Heart left ventricle (tissue), 16 donors: ENCODE data around the gene GPR15. TPM values are rescaled to one million over a fixed set of nuclear protein-coding genes. Genes with fewer than 3 reads are reported as not detected.

Experiments
- ATAC-seq, 4 donors: fragments of 200-7000 bp; cut with Tn5 transposase; one replicate each; pipeline ENCODE4 v1.9.1; 2020 to 2022; ENCODE audit warnings: moderate library complexity in 4 of 4, mild to moderate bottlenecking in 3 of 4, moderate number of reproducible peaks in 1 of 4
- DNase-seq, 5 donors: peaks; one replicate each; pipeline ENCODE4 v3.0.0-alpha.2; 2020
- H3K27ac ChIP-seq, 12 donors: fragments of 200-600 bp; sonication (generic) in 4 of 12; one replicate each; pipeline versions ENCODE4 v1.5.0 to v1.8.0; 2016 to 2022; ENCODE audit warnings: mild to moderate bottlenecking in 2 of 12
- H3K27me3 ChIP-seq, 9 donors: fragments of 200-600 bp; sonication (generic) in 2 of 9; one replicate each; pipeline versions ENCODE4 v1.5.1 to v1.8.0; 2016 to 2022; ENCODE audit warnings: mild to moderate bottlenecking in 3 of 9
- H3K36me3 ChIP-seq, 9 donors: fragments of 200-600 bp; sonication (generic) in 2 of 9; one replicate each; pipeline versions ENCODE4 v1.5.0 to v1.8.0; 2018 to 2022; ENCODE audit warnings: mild to moderate bottlenecking in 2 of 9
- H3K4me1 ChIP-seq, 12 donors: fragments of 200-600 bp; sonication (generic) in 4 of 12; one replicate each; pipeline versions ENCODE4 v1.5.0 to v1.8.0; 2016 to 2022; ENCODE audit warnings: mild to moderate bottlenecking in 3 of 12
- H3K4me3 ChIP-seq, 12 donors: fragments of 200-600 bp; sonication (generic) in 4 of 12; one replicate each; pipeline versions ENCODE4 v1.5.0 to v1.8.0; 2017 to 2022; ENCODE audit warnings: mild to moderate bottlenecking in 9 of 12, moderate library complexity in 4 of 12
- H3K9me3 ChIP-seq, 12 donors: fragments of 200-600 bp; sonication (generic) in 4 of 12; one replicate each; pipeline versions ENCODE4 v1.5.0 to v1.8.0; 2016 to 2022; ENCODE audit warnings: mild to moderate bottlenecking in 1 of 12
- POLR2A ChIP-seq, 2 donors: fragments of 450-650 bp; IDR thresholded peaks; one replicate each; pipeline ENCODE4 v1.6.1; 2017; ENCODE audit warnings: antibody characterized with exemption in 2 of 2, mild to moderate bottlenecking in 2 of 2, moderate library complexity in 2 of 2
- WGBS, 4 donors: extraction: QIAGEN DNeasy Blood & Tissue Kit in 2 of 4; methylation state at CpG; one replicate each; pipeline versions ENCODE4 v1.1.5 to v1.1.7; 2013 to 2018; 5-methylcytosine and 5-hydroxymethylcytosine counted together
- intact Hi-C, 10 donors: fragments of 100-400 bp; cut with DNase I; formaldehyde crosslinking; loops; one replicate each; pipeline versions ENCODE4 v1.11.1 to v1.14.2; 2022
- polyA plus RNA-seq, 2 donors: library from polyadenylated mRNA; stranded (reverse); fragments of 200-250 nt; gene quantifications; one replicate each; pipeline ENCODE4 v1.2.3, GENCODE V29; 2013
- total RNA-seq, 9 donors: library from RNA; depleted of rRNA in 2 of 9; stranded (reverse); fragments of >200 nt in 2 of 9; fragmentation: NEBNext Ultra II Directional in 3 of 9; extraction: Animal tissue kit (Norgen Biotek cat#: 25700) in 3 of 9; gene quantifications; one replicate each; pipeline versions ENCODE4 v1.1.0 to v1.2.4, GENCODE V29; 2016 to 2023
- donor health status: ischemic (EF 13 %, LVEDD 7.1; RV severe dilation, severe dysfunction).
- donor health status: healthy with polysubstance abuse.
- donor health status: DM: no; HTN: yes; CAD: no.
- donor health status: DM: no; HTN: no; CAD: no.
- donor health status: ischemic (EF 25% LVEDD 6.9; RV normal size, moderate dysfunction).
- donor health status: ischemic (EF 25% LVEDD 5.7; RV mildly dilated, moderate dysfunction).
- donor health status: healthy.
- donor health status: DM: yes; HTN: yes; CAD: no.
- donor health status: ischemic (EF 35%, LVEDD 5.7; RV mildly dilated, moderate dysfunction).
- donor health status: nonischemic (EF 11% LVEDD 7.7; RV severe dilation, severe dysfunction).
- donor health status: DM: yes; HTN: yes; CAD: no.
- donor health status: PGD.
- donor health status: ischemic (EF 29% LVEDD 5.4; RV normal size, mild dysfunction).
- donor health status: nonischemic (EF 23%, LVEDD 6.1; RV moderate dilation, normal function).

The GPR15 gene
- total and polyA plus RNA-seq, 11 donors = not detected

DNA sequence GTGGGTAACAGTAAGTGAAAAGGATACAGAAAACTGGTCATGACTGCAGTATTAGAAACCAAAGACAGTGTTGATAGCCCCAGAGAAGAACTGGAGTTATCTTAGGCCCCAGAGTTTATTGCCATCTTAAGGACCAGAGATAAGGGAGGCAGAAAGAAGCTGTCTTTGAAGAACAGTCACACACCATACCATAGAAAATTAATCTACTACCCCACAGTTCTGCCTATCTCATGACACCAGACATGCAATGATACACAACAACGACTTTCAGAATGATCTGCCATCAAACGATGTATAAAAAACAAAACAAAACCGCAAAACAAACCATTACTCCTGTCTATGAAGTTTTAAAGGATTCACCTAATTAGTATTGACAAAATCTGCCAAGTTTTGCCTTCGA, 52.0 kb downstream of the GPR15 start:
- Histone ChIP-seq H3K27me3 (no peaks in the 10 kb centered on the region), H3K4me1 (peaks cover 0 to 25% (median 0%) of the 10 kb centered on the region in 12 donors), H3K36me3 (peaks cover 0 to 87% (median 49%) of the 10 kb centered on the region in 9 donors), H3K27ac (no peak overlapping the region), H3K9me3 (no peaks in the 10 kb centered on the region), H3K4me3 (no peak overlapping the region)
- DNase-seq = no peak
- no peak for ATAC-seq
- 68 to 84% (median 77%) methylated on average over 4 of the region's 4 CpGs for WGBS, 4 donors
- TF ChIP-seq POLR2A (IDR thresholded peaks at IDR 0.05) = no peak
- intact Hi-C loops = no loop called here

Other genes starting within 250 kb of the GPR15 start
- not detected for gene OR5H2, start 249.5 kb upstream of the GPR15 start, total RNA-seq
- not detected for gene OR5H2, start 249.5 kb upstream of the GPR15 start, polyA plus RNA-seq
- gene OR5K4, start 178.1 kb upstream of the GPR15 start, total RNA-seq = not detected
- gene OR5K4, start 178.1 kb upstream of the GPR15 start, polyA plus RNA-seq = not detected
- gene OR5K3, start 141.3 kb upstream of the GPR15 start, total RNA-seq = not detected
- gene OR5K3, start 141.3 kb upstream of the GPR15 start, polyA plus RNA-seq = not detected
- gene OR5K1, start 68.8 kb upstream of the GPR15 start, total RNA-seq = not detected
- not detected for gene OR5K1, start 68.8 kb upstream of the GPR15 start, polyA plus RNA-seq
- gene OR5K2, start 34.3 kb upstream of the GPR15 start, total RNA-seq = not detected
- not detected for gene OR5K2, start 34.3 kb upstream of the GPR15 start, polyA plus RNA-seq
- gene CLDND1, start 9.1 kb upstream of the GPR15 start, total RNA-seq = 100 to 1,000 TPM in 2 of 9 donors, 10 to 100 TPM in 7; 64.2 to 155 (median 77.0) TPM
- gene CLDND1, start 9.1 kb upstream of the GPR15 start, polyA plus RNA-seq = 10 to 100 TPM; 55.0 to 86.9 TPM
- 10 to 100 TPM in 7 of 9 donors, 1 to 10 TPM in 2; 7.7 to 13.6 (median 12.4) TPM for gene CPOX, start 61.6 kb downstream of the GPR15 start, total RNA-seq
- gene CPOX, start 61.6 kb downstream of the GPR15 start, polyA plus RNA-seq = 10 to 100 TPM in 1 of 2 donors, 1 to 10 TPM in 1; 8.2 to 13.1 TPM
- gene ST3GAL6, start 231.4 kb downstream of the GPR15 start, total RNA-seq = 10 to 100 TPM; 35.3 to 91.1 (median 64.5) TPM
- gene ST3GAL6, start 231.4 kb downstream of the GPR15 start, polyA plus RNA-seq = 10 to 100 TPM; 37.3 to 95.9 TPM